Inferior parietal cortex (tissue), 1 donor: ENCODE measurements around the gene FANCI.

Source experiments
- DNase-seq: peaks from one replicate; pipeline ENCODE4 v3.0.0-alpha.2; 2016; ENCODE audit errors: extremely low spot score

FANCI gene

DNA sequence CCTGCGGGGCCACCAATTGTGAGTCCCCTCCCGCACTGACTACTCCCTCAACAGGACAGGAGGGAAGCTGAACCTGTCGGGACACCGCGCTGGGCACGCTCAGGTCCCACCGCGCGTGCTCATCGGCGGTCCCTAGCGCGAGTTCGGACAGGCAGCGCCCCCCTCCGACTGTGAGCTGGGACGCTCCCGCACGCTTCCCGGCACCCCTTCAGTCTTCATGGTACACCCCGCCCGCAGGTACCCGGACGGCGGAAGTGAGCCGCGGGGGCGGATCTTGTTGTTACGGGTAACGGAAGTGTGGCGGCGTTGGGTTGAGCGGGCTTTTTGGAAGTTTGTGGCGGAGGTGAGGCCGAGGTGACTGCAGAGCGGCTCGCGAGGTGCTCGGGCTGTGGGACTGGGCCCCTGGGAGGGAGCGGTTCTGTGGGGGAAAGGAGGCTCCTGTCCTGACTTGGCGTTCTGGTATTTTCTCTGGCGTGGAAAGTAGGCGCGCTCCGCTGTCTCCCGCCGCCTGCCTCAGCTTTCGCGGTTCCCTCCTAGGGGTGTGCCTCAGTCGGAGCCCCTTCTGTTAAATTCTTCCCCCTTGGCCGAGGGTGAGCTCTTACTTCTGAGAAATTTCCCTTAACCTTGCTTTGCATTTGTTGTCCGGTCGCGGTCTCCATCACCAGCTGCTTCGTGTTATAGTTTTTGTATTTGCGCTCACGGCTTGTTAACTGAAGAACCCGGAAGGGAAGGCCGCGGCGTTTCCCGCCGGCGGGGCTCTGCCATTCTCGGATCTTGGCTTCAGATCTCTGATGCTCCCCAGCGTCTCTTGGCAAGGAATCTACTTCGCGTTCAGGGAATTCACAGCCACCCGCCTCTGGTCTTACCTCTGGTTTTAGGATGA, at the start of gene FANCI:
FANCI (plus strand) TSS at position 289 of the 883 bp plus-strand sequence. CDS start 3,669 bp downstream, outside the sequence.
- peak; percentile 93 for DNase-seq

DNA sequence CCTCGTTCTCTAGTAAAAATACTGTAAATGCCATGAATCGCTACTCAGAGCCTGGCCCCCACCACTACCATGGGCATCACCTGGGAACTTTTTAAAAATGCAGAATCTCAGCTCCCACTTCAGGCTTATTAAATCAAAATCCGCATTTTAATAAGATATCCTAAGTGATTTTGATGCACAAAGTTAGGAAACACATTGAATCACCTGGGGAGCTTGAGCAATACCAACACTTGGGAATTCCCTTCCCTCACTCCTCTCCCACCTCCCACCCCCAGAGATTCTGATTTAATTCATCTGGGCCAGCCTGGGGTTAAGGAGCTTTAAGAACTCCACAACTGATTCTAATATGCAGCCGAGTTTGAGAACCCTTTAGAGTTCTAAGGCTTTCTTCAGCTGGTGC, 49.2 kb upstream of the FANCI start:
- DNase-seq = no peak

DNA sequence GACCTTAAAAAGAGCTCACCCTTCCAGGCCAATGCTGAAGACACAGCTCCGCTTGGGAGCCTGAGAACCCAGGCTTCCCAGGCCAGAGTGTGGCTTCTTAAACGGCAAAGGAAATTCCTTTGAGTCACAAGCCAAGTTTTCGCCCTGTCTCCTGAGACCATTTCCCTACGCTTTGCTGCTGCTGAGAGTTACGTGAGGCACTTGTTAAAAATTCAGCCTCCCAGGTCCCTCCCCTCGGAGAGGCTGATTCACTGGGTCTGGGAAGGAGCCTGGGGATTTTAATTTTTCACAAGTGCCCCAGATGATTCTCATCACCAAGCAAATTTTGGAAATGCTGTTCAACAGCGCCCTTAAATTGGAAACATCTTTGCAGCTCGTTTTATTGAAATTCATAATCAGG, 47.9 kb upstream of the FANCI start:
- no peak for DNase-seq

DNA sequence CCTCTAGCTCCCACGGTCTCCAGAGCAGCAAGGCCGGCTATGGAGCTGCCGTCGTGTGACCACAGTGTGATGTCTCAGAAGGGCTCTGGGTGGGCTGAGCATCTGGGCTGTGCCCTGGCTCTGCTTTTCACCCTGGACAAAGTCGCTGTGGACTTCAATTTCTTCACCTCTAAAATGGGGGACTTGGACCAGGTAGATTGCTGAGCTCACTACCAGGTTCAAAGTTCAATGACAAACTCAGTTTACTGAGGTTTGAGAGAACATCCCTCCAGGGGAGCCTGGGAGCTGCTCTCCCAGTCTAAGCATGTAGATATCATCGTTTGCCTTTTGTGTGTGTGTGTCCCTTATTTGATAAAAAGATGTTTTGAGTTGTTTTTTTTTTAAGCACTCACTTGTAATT, 47.5 kb upstream of the FANCI start:
- DNase-seq = no peak

DNA sequence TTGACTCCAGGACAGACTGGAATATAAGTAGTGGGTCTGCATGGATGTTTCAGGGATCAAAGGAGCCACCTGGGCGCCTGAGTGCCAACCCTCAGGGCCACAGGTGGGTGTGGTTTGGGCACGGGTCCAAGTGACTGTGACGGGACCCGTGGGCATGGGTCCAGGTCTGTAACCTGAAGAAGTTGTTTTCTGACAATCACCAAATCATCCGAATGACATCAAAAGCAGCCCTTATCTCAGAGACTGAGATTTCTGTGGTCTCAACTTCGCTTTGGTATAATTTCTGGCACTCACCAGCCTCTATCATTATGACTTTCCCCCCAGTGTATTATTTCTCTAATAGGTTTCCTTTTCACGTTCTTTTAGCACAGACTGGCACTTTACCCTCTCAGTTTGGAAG, 46.8 kb upstream of the FANCI start:
- no peak for DNase-seq

DNA sequence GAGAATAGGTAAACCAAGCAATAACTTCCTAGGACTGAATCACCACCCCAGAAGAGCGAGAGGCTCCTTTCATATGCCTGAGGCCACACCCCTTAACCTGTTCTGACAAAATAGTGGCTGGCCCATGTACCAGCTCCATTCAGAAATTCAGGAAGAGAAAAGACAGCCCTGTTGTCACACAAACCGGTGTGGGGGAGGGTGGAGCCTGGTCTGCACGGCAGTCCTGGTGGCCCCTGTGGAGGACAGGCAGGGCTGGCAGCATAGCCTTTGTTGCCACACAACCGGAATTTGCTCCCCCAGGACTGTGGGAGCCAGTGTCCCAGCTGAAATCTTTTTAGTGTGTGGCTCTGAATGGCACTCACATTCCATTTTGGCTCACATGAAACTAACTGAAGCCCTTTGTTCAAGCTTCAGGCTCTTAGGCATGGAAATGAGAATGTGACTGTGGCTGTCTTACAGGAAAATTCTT, 46.2 kb upstream of the FANCI start:
- peak; percentile 84 for DNase-seq

DNA sequence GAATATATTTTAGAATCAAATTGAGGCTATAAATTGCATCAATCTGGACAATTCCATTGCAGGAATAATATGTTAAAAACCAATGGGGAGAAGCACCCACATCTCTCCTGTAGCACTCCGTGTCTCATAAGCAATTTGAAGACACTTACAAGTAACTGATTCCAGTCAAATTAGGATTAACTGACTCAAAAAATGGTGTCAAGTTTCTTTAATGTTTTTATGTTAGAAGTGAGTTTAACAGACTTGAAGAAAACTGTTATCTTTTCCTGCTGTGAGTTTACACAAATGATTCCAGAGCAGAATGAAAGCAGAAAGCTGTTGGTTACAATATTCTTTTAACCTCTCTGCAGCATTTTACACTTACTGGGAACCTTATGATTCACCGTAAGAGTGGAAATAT, 45.6 kb upstream of the FANCI start:
- DNase-seq = no peak

DNA sequence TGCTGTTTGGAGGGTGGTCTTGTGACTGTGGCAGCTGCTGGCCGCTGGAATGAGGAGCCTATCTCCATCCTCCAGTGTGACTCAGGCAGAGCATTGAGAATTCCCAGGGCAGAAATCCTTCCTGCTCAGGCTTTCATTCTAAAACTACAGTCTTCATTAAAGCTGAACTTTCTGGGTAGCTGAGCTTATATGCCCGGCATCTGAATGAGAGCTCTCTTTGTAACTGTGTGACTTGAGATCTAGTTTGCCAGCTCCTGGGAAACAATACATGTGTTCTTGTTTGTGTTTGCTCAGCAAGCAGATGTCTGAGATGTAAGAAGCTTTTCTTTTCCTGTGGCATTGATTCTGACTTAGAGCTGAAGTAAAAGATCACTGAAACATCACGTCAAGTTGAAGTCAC, 44.8 kb upstream of the FANCI start:
- peak; percentile 66 for DNase-seq

DNA sequence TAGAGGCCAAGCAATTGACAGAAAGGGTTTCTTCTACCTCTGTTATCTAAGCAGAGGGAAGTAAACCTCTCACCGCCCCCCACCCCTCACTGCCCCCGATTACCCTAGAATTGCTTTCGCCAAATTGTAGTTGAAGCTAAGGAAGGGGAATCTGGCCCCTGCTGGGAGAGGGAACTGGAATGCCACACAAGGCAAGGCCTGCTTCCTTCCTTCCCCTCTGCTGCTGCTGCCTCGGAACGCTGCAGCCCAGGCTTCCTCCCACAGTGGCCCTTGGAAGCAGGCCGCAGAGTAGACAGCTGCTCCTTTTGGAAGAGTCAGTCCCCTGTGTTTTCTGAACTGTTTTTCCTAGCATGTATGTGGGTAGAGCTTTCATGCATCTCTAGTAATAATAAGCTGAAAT, 44.0 kb upstream of the FANCI start:
- peak; percentile 32 for DNase-seq

DNA sequence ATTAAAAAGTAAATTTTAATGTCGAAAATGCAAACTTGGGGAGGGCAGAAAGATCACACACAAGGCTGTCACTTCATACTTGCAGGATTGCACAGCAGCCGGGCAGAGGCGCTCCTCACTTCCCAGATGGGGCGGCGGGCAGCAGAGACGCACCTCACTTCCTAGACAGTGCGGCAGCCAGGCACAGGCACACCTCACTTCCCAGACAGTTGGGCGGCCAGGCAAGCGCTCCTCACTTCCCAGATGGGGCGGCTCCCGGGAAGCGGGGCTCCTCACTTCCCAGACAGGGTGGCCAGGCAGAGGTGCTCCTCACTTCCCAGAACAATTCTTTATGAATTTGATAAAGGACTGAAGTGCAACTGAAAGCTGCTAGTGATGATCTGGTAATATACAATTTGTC, 43.6 kb upstream of the FANCI start:
- DNase-seq = no peak

DNA sequence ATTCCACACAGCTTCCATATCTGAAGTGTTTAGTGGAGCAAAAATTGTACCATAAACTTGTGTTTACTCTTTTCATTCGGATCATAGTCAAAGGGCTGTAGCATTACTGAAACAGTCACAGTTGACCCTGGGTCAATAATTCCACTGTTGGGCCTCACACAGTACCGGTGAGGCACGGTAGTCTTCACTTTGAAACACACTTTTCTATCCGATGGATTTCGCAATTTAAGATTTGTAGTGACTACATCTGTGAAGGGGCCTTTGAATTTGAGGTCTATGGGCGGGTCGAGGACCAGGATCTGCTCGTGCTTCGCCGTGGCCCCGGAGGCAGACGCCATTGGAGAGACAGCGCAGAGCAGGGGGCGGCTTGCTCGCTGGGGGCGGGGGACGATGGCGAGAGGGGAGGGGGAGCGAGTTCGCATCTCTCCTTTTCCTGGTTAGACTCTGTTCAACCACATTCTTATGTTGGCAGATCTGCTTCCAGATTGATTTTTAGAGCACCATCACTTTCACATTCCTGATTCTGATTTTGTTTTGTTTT, 42.2 kb upstream of the FANCI start:
- no peak for DNase-seq

DNA sequence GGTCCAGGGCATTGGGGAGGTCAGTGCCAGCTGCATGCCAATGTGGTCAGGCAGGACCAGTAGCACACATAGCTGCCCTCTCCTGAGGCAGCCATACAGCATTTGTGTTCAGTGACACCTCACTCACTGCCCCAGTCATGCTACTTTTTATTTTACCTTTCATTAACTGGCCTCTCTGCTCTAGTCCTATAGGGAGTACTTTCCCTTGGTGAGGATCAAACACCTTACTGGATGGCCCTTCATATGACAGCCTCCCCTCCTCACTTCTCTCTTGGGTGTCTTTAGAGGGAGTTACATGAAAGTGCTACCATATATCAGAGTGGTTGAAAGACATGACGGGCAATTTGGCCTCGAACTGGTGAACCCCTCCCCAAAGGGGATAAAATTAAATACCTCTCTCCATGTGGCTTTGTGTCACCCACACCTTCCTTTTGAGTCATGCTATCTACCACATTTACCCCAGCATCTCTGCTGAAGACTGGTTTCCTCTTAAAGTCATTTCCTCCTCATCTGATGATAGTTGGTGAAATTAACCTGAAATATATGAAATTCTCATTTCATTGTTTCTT, 40.0 kb upstream of the FANCI start:
- DNase-seq = no peak

DNA sequence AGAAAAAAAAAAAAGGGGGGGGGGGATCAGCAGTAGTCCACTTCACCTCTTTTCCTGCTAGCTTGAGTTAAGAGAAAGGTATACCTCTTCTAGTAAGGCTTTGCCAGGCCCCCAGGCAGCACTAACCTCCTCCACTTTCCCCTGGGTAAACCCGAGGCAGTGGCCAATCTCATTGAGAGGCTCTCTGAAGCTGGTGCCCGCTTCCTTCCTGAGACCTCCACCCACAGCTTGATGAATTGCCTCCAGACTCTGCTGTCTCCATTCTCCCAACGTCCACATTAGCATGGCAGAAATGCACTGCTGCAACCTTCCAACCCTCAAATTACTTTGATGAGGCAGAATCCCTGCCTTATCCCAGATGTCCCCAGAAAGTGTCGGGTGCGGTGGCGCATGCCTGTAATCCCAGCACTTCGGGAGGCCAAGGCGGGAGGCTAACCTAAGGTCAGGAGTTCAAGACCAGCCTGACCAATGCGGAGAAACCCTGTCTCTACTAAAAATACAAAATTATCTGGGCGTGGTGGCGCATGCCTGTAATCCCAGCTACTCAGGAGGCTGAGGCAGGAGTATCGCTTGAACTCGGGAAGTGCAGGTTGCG, 37.7 kb upstream of the FANCI start:
- no peak for DNase-seq

DNA sequence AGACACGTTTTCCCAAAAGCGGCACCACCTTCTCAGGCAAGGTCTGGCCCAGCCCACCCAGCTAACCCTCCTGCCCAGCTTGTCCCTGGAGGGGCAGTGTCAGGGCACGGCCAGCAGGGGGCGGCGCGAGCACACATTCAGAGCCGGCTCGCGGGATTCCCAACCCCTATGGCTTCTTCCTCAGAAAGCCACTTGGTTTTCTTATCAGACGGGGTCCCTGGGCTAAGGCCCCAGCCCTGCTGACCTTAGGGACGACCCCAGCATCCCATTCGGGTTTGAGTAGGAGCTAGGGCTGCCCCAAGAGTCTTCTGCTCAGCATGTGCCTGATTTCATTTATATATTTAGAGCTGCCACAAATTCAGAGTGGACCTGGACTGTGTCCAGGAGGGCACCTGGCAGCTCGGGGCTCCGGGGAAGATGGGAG, 36.9 kb upstream of the FANCI start:
- DNase-seq = peak; percentile 79

DNA sequence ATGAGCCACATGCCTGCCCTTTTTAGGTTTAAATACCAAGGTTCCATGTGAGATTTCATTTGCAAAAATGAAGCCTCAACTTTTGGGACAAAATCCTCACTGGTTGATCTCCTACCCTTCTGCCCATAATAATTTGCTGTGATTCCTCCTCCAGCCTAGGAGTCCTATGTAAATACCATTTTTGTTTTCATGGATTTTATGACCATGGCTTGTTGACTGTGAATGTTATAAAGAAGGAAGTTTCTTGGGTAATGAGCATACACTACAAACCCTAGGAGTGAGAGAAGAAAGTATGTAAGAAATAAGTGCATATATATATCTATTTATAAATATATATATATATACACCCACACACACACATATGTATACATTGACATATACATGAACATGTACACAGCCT, 35.5 kb upstream of the FANCI start:
- no peak for DNase-seq

DNA sequence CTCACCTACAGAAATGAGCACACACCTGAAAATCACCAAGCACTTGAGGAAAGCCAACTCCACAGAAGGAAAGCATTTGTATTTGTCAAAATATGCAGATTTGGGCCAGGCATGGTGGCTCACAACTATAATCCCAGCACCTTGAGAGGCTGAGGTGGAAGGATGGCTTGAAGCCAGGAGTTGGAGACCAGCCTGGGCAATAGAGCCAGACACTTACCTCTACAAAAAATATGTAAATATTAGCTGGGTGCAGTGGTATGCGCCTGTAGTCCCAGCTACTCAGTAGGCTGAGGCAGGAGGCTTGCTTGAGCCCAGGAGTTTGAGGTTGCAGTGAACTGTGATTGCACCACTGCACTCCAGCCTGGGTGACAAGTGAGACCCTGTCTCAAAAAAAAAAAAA, 34.7 kb upstream of the FANCI start:
- no peak for DNase-seq

DNA sequence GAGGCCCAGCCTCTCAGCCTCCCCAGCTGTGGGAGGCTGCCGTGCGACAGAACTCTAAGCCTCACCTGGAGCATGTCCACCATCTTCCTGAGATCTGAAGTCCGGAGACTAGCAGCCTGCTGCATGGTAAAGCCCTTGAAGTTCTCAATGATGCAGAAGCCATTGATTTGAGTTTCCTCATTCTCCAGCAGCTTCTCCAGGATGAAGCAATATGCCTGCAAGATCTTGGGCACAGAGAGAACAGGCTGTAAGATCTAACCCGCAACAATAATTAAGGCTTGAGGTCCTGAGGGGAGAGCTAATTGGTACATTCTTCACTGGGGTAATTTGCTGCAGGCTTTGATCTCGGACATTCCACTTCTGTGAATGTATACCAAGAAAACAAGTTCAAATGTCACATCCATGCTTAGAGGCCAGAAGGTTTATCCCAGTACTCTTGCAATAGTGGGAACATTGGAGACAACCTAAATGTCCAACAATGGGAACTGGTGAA, 32.1 kb upstream of the FANCI start:
- no peak for DNase-seq

DNA sequence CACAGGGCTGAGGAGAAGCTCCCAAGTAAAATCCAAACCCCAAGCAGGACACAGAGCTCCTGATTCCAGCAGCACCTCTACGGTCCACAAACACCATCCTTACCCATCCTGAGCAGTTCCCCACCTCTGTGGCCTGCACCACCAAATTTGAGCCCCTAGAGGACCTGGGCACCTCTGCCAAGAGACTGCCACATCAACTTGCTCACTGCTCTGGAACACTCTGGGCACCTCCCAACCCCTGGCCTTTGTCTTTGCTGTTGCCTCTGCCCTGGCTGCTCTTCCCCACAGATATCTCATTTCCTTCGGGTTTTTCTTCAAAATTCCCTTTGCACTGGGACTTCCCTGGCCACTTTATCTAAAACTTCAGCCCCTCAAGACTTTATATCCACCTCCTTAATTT, 28.2 kb upstream of the FANCI start:
- no peak for DNase-seq

DNA sequence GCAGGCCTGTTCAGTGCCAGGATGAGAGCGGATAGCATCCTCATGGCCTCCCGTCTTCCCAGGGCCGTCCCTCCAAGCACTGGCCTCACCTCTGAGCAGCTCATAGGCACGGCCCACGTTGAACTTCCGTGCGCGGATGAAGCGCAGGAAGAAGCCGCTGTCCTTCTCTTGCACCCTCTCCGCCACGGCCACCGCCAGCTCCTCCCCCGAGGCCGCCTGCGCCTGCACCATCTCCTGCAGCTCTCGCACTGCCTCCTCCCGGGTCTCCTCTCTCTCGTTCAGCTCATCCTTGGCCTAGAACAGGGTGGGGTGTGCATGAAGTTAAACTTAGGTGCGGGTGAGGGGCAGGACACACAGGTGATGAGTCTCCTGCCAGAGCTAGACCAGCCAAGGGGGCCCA, 26.7 kb upstream of the FANCI start:
- DNase-seq = no peak

DNA sequence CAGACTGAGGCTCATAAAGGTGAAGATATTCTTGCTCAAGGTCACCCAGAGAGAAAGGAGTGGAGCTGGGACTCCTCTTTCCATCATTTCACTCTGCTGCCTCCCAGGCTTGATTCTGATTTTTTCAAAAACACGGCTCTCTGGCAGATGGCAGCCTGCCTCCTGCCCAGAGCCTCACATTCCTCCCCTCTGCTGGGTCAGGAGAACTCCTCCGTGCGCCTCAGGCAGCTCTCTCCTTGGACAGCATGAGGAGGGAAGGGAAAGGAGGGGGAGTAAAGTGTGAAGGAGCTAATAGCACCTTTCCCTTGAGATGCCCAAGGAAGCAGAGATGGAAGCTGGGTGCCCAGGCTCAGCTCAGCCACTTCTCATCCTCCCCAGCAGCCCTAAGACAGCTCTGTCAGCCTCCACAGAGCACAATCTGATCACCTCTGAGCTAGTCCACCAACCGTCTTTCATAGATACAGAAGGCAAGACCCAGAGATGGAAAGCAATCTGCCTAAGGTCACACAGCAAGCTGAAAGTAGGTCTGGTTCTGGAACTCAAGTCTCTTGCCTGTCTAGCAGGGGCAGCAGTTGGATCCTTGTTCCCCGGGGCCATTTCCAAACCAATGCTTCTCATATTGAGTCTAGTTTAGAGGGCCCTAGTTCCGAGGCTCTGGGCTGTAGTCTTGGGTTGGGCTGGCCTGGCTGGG, 25.9 kb upstream of the FANCI start:
- no peak for DNase-seq

DNA sequence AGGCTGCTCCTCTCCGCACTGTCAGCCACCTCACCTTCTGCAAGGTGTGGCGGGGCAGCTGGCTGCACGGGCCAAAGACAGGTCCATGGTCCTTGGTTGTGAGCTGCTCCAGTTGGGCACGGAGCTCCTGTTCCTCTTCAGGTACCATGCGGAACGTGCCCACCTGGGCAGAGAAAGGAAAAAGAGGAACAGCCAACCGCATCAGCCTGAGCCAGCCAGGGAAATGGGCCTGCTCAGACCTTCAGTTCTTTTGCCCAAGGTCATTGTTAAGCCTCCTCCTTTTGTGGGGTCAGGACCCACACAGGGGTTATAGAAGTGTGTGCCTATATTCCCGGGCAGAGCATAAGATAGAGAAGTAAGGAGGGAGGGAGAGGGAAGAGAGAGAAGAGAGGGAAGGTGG, 25.2 kb upstream of the FANCI start:
- no peak for DNase-seq

DNA sequence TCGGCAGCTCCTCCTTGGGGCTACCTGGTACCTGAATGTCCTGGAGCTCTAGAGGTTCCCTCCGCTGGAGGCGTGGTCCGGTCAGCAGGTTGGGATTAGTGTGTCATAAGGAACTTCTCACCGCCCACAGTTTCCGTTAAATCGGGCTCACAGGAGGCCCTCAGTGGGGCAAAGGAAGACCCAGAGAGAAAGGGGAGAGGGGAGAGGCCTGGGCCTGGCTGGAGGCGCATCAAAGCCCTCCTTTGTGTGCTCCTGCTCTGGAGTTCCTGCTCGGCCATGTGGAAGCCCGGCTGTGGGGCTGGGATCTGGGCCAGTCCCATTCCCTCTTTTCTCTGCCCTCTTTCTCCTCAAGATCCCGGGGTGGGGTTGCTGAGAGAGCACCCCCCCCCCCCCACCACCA, 22.2 kb upstream of the FANCI start, which contains the start of gene RLBP1:
RLBP1 (minus strand) TSS at position 37 of the 400 bp plus-strand sequence. CDS start 2,604 bp downstream, outside the sequence.
- no peak for DNase-seq
